Measurements from ENCODE around the gene C10orf95.

- TF ChIP-seq CTCF (IDR thresholded peaks at IDR 0.05) = no peak
- no peak for TF ChIP-seq EZH2phosphoT487 (IDR thresholded peaks at IDR 0.05)
These were observed 27.2 kb downstream of the C10orf95 start for GRCh38 chr10:102424145-102424544.

Measured in neural progenitor cell (in vitro differentiated cells).